HG02759 (cell line): ENCODE measurements around the gene RNF207.
A peak's percentile ranks its signal among the peaks of the same experiment; 100 is the strongest.
"Not testable (repeated sequence)": the region's sequence is repeated elsewhere in the genome, so short reads cannot be mapped to it uniquely, and the experiment has no call there.

Experiments used
- ATAC-seq: cut with Tn5 transposase; IDR thresholded peaks from one replicate; pipeline ENCODE4 v1.9.1; 2021; ENCODE audit warnings: mild to moderate bottlenecking, moderate library complexity; ENCODE audit not compliant: unreplicated experiment

The RNF207 gene

GRCh38 chr1:6199298-6200187, 6.4 kb upstream of the RNF207 start, which contains the start of gene RPL22:
RPL22 (minus strand) TSS chr1:6199595; CDS start chr1:6199573, 22 bp downstream.
- peak; percentile 95 for ATAC-seq

- no peak for ATAC-seq
Measured at GRCh38 chr1:6200188-6200809, 5.6 kb upstream of the RNF207 start.

GRCh38 chr1:6202256-6202655, 3.7 kb upstream of the RNF207 start:
- ATAC-seq, result no peak

GRCh38 chr1:6206520-6206855, 569 bp downstream of the RNF207 start:
- ATAC-seq, result no peak

- ATAC-seq, result no peak
Measured at GRCh38 chr1:6207075-6207885, 1.4 kb downstream of the RNF207 start.

- ATAC-seq, result no peak
Measured at GRCh38 chr1:6207921-6208320, 2.0 kb downstream of the RNF207 start.

GRCh38 chr1:6208723-6209660, 3.1 kb downstream of the RNF207 start:
- ATAC-seq, result no peak

GRCh38 chr1:6209661-6210580, 4.0 kb downstream of the RNF207 start:
- no peak for ATAC-seq

GRCh38 chr1:6210591-6211355, 4.9 kb downstream of the RNF207 start:
- ATAC-seq, result no peak

- no peak for ATAC-seq
Measured at GRCh38 chr1:6211731-6212130, 5.8 kb downstream of the RNF207 start.

GRCh38 chr1:6212193-6212959, 6.5 kb downstream of the RNF207 start:
- ATAC-seq, result no peak

- no peak for ATAC-seq
Measured at GRCh38 chr1:6218375-6219164, 12.7 kb downstream of the RNF207 start.

GRCh38 chr1:6219641-6220040, 13.7 kb downstream of the RNF207 start:
- not testable (repeated sequence) for ATAC-seq

- ATAC-seq, result no peak
Measured at GRCh38 chr1:6220236-6220635, 14.3 kb downstream of the RNF207 start.

GRCh38 chr1:6221210-6221784, 15.4 kb downstream of the RNF207 start:
- no peak for ATAC-seq

GRCh38 chr1:6222636-6223035, 16.7 kb downstream of the RNF207 start:
- ATAC-seq, result no peak

GRCh38 chr1:6223617-6224016, 17.7 kb downstream of the RNF207 start:
- ATAC-seq, result no peak
